Hepatocyte (in vitro differentiated cells): ENCODE results near the gene FHIP1B.

ENCODE experiments used
- CTCF ChIP-seq: fragments of 200-600 bp; sonication (generic); IDR thresholded peaks from 2 replicates; pipeline ENCODE4 v1.5.1; 2016; ENCODE audit warnings: antibody characterized with exemption, mild to moderate bottlenecking; ENCODE audit not compliant: poor library complexity
- EZH2phosphoT487 ChIP-seq: fragments of 200-600 bp; sonication (generic); IDR thresholded peaks from one replicate; pipeline ENCODE4 v1.6.1; 2018; ENCODE audit warnings: antibody characterized with exemption, mild to moderate bottlenecking, low read depth, moderate library complexity; ENCODE audit not compliant: unreplicated experiment, severe bottlenecking

GRCh38 chr11:6197466-6198200 is 36.8 kb downstream of the FHIP1B start:
- TF ChIP-seq CTCF (no peak), EZH2phosphoT487 (no peak)
